Neural cell (in vitro differentiated cells): ENCODE measurements around the gene ARHGEF25. TPM values are rescaled to one million over a fixed set of nuclear protein-coding genes. Genes with fewer than 3 reads are reported as not detected.

ENCODE experiments used
- H2AFZ ChIP-seq: fragments of 200-600, 300-800 bp; sonication (generic), shearing (Covaris generic); 2 replicates; pipeline ENCODE4 v1.6.0; 2014; ENCODE audit warnings: low read depth, mild to moderate bottlenecking, antibody characterized with exemption, low read length, moderate library complexity
- H3F3A ChIP-seq: fragments of 200-600 bp; shearing (Covaris generic); 2 replicates; pipeline ENCODE4 v1.6.1; 2016; ENCODE audit warnings: mild to moderate bottlenecking, moderate library complexity, mixed read lengths, antibody characterized with exemption, low read length; ENCODE audit not compliant: insufficient read depth, poor library complexity, severe bottlenecking
- H3K27ac ChIP-seq: fragments of 200-600, 300-800 bp; sonication (generic), shearing (Covaris generic); 2 replicates; pipeline ENCODE4 v1.5.1; 2014; ENCODE audit warnings: mild to moderate bottlenecking, low read length, moderate library complexity
- H3K27me3 ChIP-seq: fragments of 300-800, 200-600 bp; sonication (generic), shearing (Covaris generic); 2 replicates; pipeline ENCODE4 v1.6.0; 2014; ENCODE audit warnings: mild to moderate bottlenecking, low read depth, low read length, moderate library complexity; ENCODE audit not compliant: insufficient read depth
- H3K36me3 ChIP-seq: fragments of 300-800, 200-600 bp; sonication (generic), shearing (Covaris generic); 2 replicates; pipeline ENCODE4 v1.5.1; 2014; ENCODE audit warnings: mild to moderate bottlenecking, antibody characterized with exemption, low read length, moderate library complexity; ENCODE audit not compliant: insufficient read depth
- H3K4me2 ChIP-seq: fragments of 300-800, 200-600 bp; sonication (generic), shearing (Covaris generic); 2 replicates; pipeline ENCODE4 v1.6.0; 2014; ENCODE audit warnings: mild to moderate bottlenecking, low read length
- H3K4me3 ChIP-seq: fragments of 300-800, 200-600 bp; sonication (generic), shearing (Covaris generic); 2 replicates; pipeline ENCODE4 v1.5.1; 2014; ENCODE audit warnings: mild to moderate bottlenecking, low read length, moderate library complexity
- H3K79me2 ChIP-seq: fragments of 200-600 bp; shearing (Covaris generic); replicated peaks from 2 replicates; pipeline ENCODE4 v1.6.0; 2014; ENCODE audit warnings: mild to moderate bottlenecking, low read length, moderate library complexity; ENCODE audit not compliant: insufficient read depth
- H3K9ac ChIP-seq: fragments of 300-800, 200-600 bp; sonication (generic), shearing (Covaris generic); 2 replicates; pipeline ENCODE4 v1.6.1; 2016; ENCODE audit warnings: mild to moderate bottlenecking, low read length, mixed read lengths
- H3K9me2 ChIP-seq: fragments of 200-600 bp; shearing (Covaris generic); 2 replicates; pipeline ENCODE4 v1.6.1; 2016; ENCODE audit warnings: mild to moderate bottlenecking, low read length, mixed read lengths; ENCODE audit not compliant: insufficient read depth
- H3K9me3 ChIP-seq: fragments of 200-600, 300-800 bp; sonication (generic), shearing (Covaris generic); 2 replicates; pipeline ENCODE4 v1.6.1; 2016; ENCODE audit warnings: mild to moderate bottlenecking, mixed run types, low read length, moderate library complexity, mixed read lengths
- H4K20me1 ChIP-seq: fragments of 200-600 bp; shearing (Covaris generic); 2 replicates; pipeline ENCODE4 v1.6.1; 2016; ENCODE audit warnings: mild to moderate bottlenecking, mixed run types; ENCODE audit not compliant: insufficient read depth
- EP300 ChIP-seq: fragments of 450-650 bp; conservative IDR thresholded peaks from 2 replicates; pipeline ENCODE4 v1.6.1; 2014; ENCODE audit warnings: antibody characterized with exemption, mild to moderate bottlenecking, moderate library complexity; ENCODE audit not compliant: poor library complexity, severe bottlenecking
- EZH2 ChIP-seq: fragments of 200-600, 300-800 bp; shearing (Covaris generic), sonication (generic); IDR thresholded peaks from 2 replicates; pipeline ENCODE4 v1.6.1; 2014; ENCODE audit warnings: antibody characterized with exemption, low read length, borderline replicate concordance, mild to moderate bottlenecking; ENCODE audit not compliant: insufficient read depth, poor library complexity, severe bottlenecking
- MXI1 ChIP-seq: fragments of 450-650 bp; conservative IDR thresholded peaks from 2 replicates; pipeline ENCODE4 v1.6.1; 2014; ENCODE audit warnings: antibody characterized with exemption, mild to moderate bottlenecking; ENCODE audit not compliant: poor library complexity, severe bottlenecking
- POLR2AphosphoS5 ChIP-seq: IDR thresholded peaks from 2 replicates; pipeline ENCODE4 v1.6.1; 2012
- RAD21 ChIP-seq: fragments of 450-650 bp; conservative IDR thresholded peaks from 2 replicates; pipeline ENCODE4 v1.6.1; 2014; ENCODE audit warnings: antibody characterized with exemption, mild to moderate bottlenecking, moderate library complexity
- SMC3 ChIP-seq: fragments of 450-650 bp; conservative IDR thresholded peaks from 2 replicates; pipeline ENCODE4 v1.6.1; 2014; ENCODE audit warnings: antibody characterized with exemption, mild to moderate bottlenecking, moderate library complexity; ENCODE audit not compliant: poor library complexity
- TAF1 ChIP-seq: IDR thresholded peaks from 2 replicates; pipeline ENCODE4 v1.6.1; 2012; ENCODE audit warnings: low read depth
- polyA plus RNA-seq: library from polyadenylated mRNA; depleted of rRNA; stranded (reverse); fragments of >200 nt; gene quantifications from 2 replicates; pipeline ENCODE4 v1.2.3, GENCODE V29; 2014
- TF ChIP-seq, protein P1 (sequence below): fragments of 450-650 bp; IDR thresholded peaks from 2 replicates; pipeline ENCODE4 v1.5.1; 2014; ENCODE audit warnings: antibody characterized with exemption, mild to moderate bottlenecking, moderate library complexity; ENCODE audit not compliant: poor library complexity, severe bottlenecking
- TF ChIP-seq, protein P2 (sequence below): IDR thresholded peaks from 2 replicates; pipeline ENCODE4 v1.6.1; 2012; ENCODE audit warnings: borderline replicate concordance

The ARHGEF25 gene
- polyA plus RNA-seq, 1 donor from 2014 or later: 12.9 TPM

DNA sequence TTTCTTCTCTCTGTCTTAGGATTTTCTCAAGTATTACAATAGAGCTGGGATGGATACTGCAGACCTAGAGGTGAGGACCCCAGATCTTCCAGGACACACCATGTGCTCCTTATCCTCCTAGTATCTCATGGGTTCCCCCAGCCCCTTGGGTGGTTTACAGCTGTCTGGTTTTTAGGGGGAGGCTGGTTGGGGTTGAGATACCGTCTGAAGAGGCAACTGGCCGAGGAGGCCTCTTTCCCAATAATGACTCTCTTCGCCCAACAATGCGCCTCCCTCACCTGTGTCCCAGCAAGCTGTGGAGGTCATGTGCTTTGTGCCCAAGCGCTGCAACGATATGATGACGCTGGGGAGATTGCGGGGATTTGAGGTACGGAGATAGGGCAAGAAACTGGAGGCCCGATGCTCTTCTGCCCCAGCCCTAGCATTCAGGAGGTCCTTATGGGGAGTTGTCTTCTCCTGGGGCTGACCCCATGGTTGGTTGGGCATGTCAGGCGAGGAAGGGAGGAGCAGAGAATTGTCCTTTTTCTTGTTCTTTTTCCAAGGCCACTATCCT lies 3.8 kb downstream of the ARHGEF25 start:
- no peak for TF ChIP-seq EZH2
- TF ChIP-seq POLR2AphosphoS5: no peak
- no peak for TF ChIP-seq RAD21
- no peak for TF ChIP-seq TAF1
- TF ChIP-seq MXI1: no peak
- TF ChIP-seq, protein P1, sequence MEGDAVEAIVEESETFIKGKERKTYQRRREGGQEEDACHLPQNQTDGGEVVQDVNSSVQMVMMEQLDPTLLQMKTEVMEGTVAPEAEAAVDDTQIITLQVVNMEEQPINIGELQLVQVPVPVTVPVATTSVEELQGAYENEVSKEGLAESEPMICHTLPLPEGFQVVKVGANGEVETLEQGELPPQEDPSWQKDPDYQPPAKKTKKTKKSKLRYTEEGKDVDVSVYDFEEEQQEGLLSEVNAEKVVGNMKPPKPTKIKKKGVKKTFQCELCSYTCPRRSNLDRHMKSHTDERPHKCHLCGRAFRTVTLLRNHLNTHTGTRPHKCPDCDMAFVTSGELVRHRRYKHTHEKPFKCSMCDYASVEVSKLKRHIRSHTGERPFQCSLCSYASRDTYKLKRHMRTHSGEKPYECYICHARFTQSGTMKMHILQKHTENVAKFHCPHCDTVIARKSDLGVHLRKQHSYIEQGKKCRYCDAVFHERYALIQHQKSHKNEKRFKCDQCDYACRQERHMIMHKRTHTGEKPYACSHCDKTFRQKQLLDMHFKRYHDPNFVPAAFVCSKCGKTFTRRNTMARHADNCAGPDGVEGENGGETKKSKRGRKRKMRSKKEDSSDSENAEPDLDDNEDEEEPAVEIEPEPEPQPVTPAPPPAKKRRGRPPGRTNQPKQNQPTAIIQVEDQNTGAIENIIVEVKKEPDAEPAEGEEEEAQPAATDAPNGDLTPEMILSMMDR: no peak
- TF ChIP-seq EP300: no peak
- TF ChIP-seq, protein P2, sequence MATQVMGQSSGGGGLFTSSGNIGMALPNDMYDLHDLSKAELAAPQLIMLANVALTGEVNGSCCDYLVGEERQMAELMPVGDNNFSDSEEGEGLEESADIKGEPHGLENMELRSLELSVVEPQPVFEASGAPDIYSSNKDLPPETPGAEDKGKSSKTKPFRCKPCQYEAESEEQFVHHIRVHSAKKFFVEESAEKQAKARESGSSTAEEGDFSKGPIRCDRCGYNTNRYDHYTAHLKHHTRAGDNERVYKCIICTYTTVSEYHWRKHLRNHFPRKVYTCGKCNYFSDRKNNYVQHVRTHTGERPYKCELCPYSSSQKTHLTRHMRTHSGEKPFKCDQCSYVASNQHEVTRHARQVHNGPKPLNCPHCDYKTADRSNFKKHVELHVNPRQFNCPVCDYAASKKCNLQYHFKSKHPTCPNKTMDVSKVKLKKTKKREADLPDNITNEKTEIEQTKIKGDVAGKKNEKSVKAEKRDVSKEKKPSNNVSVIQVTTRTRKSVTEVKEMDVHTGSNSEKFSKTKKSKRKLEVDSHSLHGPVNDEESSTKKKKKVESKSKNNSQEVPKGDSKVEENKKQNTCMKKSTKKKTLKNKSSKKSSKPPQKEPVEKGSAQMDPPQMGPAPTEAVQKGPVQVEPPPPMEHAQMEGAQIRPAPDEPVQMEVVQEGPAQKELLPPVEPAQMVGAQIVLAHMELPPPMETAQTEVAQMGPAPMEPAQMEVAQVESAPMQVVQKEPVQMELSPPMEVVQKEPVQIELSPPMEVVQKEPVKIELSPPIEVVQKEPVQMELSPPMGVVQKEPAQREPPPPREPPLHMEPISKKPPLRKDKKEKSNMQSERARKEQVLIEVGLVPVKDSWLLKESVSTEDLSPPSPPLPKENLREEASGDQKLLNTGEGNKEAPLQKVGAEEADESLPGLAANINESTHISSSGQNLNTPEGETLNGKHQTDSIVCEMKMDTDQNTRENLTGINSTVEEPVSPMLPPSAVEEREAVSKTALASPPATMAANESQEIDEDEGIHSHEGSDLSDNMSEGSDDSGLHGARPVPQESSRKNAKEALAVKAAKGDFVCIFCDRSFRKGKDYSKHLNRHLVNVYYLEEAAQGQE: no peak
- no peak for TF ChIP-seq SMC3
- Histone ChIP-seq H3K9ac (no peak overlapping the region), H3K4me2 (no peak overlapping the region), H3F3A (no peaks in the 10 kb centered on the region), H4K20me1 (no peaks in the 10 kb centered on the region), H3K79me2 (no peaks in the 10 kb centered on the region), H3K9me2 (no peaks in the 10 kb centered on the region), H3K36me3 (no peaks in the 10 kb centered on the region), H3K27ac (no peak overlapping the region), H3K4me3 (no peak overlapping the region), H3K9me3 (no peaks in the 10 kb centered on the region), H3K27me3 (peaks cover 36% of the 10 kb centered on the region), H2AFZ (no peak overlapping the region)

DNA sequence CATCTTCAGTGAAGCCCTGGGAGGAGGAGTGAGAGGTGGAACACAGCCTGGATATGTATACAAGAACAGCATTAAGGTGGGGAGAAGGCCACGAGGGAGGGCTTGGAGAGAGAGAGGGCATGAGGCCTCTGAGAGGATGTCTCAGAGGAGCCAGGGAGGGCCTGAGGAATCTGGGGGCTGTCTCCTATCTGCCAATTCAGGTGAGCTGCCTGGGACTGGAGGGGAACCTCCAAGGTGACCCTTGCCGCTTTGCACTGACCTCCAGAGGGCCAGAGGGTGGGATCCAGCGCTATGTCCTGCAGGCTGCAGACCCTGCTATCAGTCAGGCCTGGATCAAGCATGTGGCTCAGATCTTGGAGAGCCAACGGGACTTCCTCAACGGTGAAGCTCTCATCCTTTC lies 4.4 kb downstream of the ARHGEF25 start:
- Histone ChIP-seq H4K20me1 (no peaks in the 10 kb centered on the region), H3K9me2 (no peaks in the 10 kb centered on the region), H3K27ac (no peak overlapping the region), H3K36me3 (no peaks in the 10 kb centered on the region), H3K27me3 (peaks cover 36% of the 10 kb centered on the region), H3K4me3 (no peak overlapping the region), H3K79me2 (no peaks in the 10 kb centered on the region), H3K4me2 (no peak overlapping the region), H3F3A (no peaks in the 10 kb centered on the region), H3K9ac (no peak overlapping the region), H3K9me3 (no peaks in the 10 kb centered on the region), H2AFZ (no peak overlapping the region)
- TF ChIP-seq MXI1 (no peak), EZH2 (no peak), TAF1 (no peak), SMC3 (no peak), RAD21 (no peak), EP300 (no peak), POLR2AphosphoS5 (no peak)
- TF ChIP-seq, protein P1: no peak
- TF ChIP-seq, protein P2: no peak
